GM12878 (cell line): Measurements from ENCODE around the gene OTC. TPM values are rescaled to one million over a fixed set of nuclear protein-coding genes. Genes with fewer than 3 reads are reported as not detected.

ENCODE experiments used
- ATAC-seq: fragments of 200-7000 bp; cut with Tn5 transposase; 3 replicates; pipeline ENCODE4 v1.9.1; 2020; ENCODE audit warnings: mild to moderate bottlenecking, moderate library complexity
- BruUV-seq: library from RNA; stranded (reverse); fragments of 400-500 nt; replicated peaks from 2 replicates; lab custom pipeline; 2021; lab: Mats Ljungman, UMichigan
- CTCF ChIA-PET: fragments of 300-600 bp; sonication (Branson Sonifier 250); formaldehyde crosslinking; extraction: SDS; loops from one replicate; lab custom pipeline; 2021; ENCODE audit warnings: inconsistent platforms; lab: Yijun Ruan, JAX
- POLR2A ChIA-PET: fragments of 350-600 bp; formaldehyde crosslinking; extraction: SDS; loops from one replicate; lab custom pipeline; 2021; ENCODE audit warnings: inconsistent platforms; lab: Charles Lee
- RAD21 ChIA-PET: fragments of 300-600 bp; sonication (Branson Sonifier 250); formaldehyde crosslinking; loops from one replicate; lab custom pipeline; 2023; ENCODE audit warnings: antibody characterized with exemption; ENCODE audit not compliant: unreplicated experiment; lab: Charles Lee
- SMC1A ChIA-PET: fragments of 300-600 bp; sonication (Branson Sonifier 250); formaldehyde crosslinking; loops from one replicate; lab custom pipeline; 2023; ENCODE audit not compliant: unreplicated experiment, uncharacterized antibody; lab: Charles Lee
- DNase-seq: peaks from one replicate; pipeline ENCODE4 v3.0.0-alpha.2; 2011; ENCODE audit warnings: low read depth, low spot score
- FAIRE-seq: peaks from 3 replicates; lab custom pipeline; 2011; peaks lifted over from hg19 to GRCh38; lab: Jason Lieb, UNC
- H2AFZ ChIP-seq: 2 replicates; pipeline ENCODE4 v1.6.0; 2011; ENCODE audit warnings: low read depth, low read length, control low read depth; ENCODE audit not compliant: control insufficient read depth
- H3K27ac ChIP-seq: 2 replicates; pipeline ENCODE4 v1.5.1; 2011; ENCODE audit warnings: control low read depth; ENCODE audit not compliant: control insufficient read depth, insufficient read depth
- H3K27me3 ChIP-seq, 2 experiments: replicated peaks in 1 of 2; 2 replicates each; pipeline versions ENCODE4 v1.6.0 to v1.6.1; 2011; ENCODE audit warnings: low read length in 1 of 2; ENCODE audit not compliant: control insufficient read depth in 2 of 2, insufficient read depth in 2 of 2
- H3K36me3 ChIP-seq, 2 experiments: 2 replicates each; pipeline ENCODE4 v1.5.1; 2011; ENCODE audit warnings: low read length in 1 of 2; ENCODE audit not compliant: control insufficient read depth in 2 of 2, insufficient read depth in 2 of 2
- H3K4me1 ChIP-seq: 2 replicates; pipeline ENCODE4 v1.6.1; 2011; ENCODE audit warnings: mild to moderate bottlenecking, low read length, moderate library complexity, mixed read lengths; ENCODE audit not compliant: control insufficient read depth, insufficient read depth
- H3K4me2 ChIP-seq: 2 replicates; pipeline ENCODE4 v1.6.0; 2011; ENCODE audit warnings: control low read depth; ENCODE audit not compliant: control insufficient read depth, insufficient read depth
- H3K4me3 ChIP-seq: fragments of 200-600 bp; sonication (generic); 2 replicates; pipeline ENCODE4 v1.5.1; 2016
- H3K79me2 ChIP-seq: 2 replicates; pipeline ENCODE4 v1.6.0; 2011; ENCODE audit warnings: low read length; ENCODE audit not compliant: control insufficient read depth, insufficient read depth
- H3K9ac ChIP-seq: 2 replicates; pipeline ENCODE4 v1.8.0; 2011; ENCODE audit warnings: low read length, control low read depth, mixed read lengths; ENCODE audit not compliant: control insufficient read depth, insufficient read depth
- H3K9me3 ChIP-seq: replicated peaks from 3 replicates; pipeline ENCODE4 v1.5.1; 2011; ENCODE audit warnings: mild to moderate bottlenecking, low read length; ENCODE audit not compliant: control insufficient read depth, insufficient read depth
- H4K20me1 ChIP-seq: 2 replicates; pipeline ENCODE4 v1.6.0; 2011; ENCODE audit not compliant: control insufficient read depth, insufficient read depth
- ATF7 ChIP-seq: fragments of 450-650 bp; IDR thresholded peaks from 2 replicates; pipeline ENCODE4 v1.6.1; 2016; ENCODE audit warnings: low read depth, mild to moderate bottlenecking
- ETV6 ChIP-seq, 2 experiments: fragments of 450-650 bp in 1 of 2; IDR thresholded peaks in 1 of 2; conservative IDR thresholded peaks in 1 of 2; 2 replicates each; pipeline ENCODE4 v1.6.1; 2014; ENCODE audit warnings: antibody characterized with exemption in 1 of 2, borderline replicate concordance in 1 of 2, low read depth in 1 of 2, mild to moderate bottlenecking in 1 of 2, moderate library complexity in 1 of 2
- FOXM1 ChIP-seq: IDR thresholded peaks from 2 replicates; pipeline ENCODE4 v1.6.1; 2012; ENCODE audit warnings: low read depth, mild to moderate bottlenecking, inconsistent platforms, low read length, moderate library complexity
- NFIC ChIP-seq: IDR thresholded peaks from 2 replicates; pipeline ENCODE4 v1.6.1; 2012; ENCODE audit warnings: low read depth, mild to moderate bottlenecking, inconsistent platforms, low read length, moderate library complexity
- RFX5 ChIP-seq: IDR thresholded peaks from 2 replicates; pipeline ENCODE4 v1.6.1; 2011; ENCODE audit warnings: low read depth, low read length, improper control_type of control experiment
- SIX5 ChIP-seq: IDR thresholded peaks from 2 replicates; pipeline ENCODE4 v1.6.1; 2011; ENCODE audit warnings: mild to moderate bottlenecking, low read depth, low read length, moderate library complexity; ENCODE audit not compliant: severe bottlenecking
- TCF3 ChIP-seq: IDR thresholded peaks from 2 replicates; pipeline ENCODE4 v1.6.1; 2012; ENCODE audit warnings: low read depth, mild to moderate bottlenecking, low read length, borderline replicate concordance; ENCODE audit not compliant: insufficient read depth
- in situ Hi-C: fragments of 300-500 bp; cut with MboI; formaldehyde crosslinking; loops from 9 replicates; pipeline ENCODE4 v1.14.3; 2018; ENCODE audit warnings: mixed read lengths
- intact Hi-C: fragments of 100-400 bp; cut with micrococcal nuclease; formaldehyde crosslinking; loops from one replicate; pipeline ENCODE4 v1.14.2; 2022; ENCODE audit not compliant: unreplicated experiment
- polyA plus RNA-seq, 11 experiments: library from polyadenylated mRNA; depleted of rRNA in 4 of 11; unstranded in 6 of 11; stranded (reverse) in 5 of 11; fragments of >200 nt; fragmentation: Nextera tagmentation in 4 of 11; fragmentation: Illumina TruSeq in 1 of 11; extraction: Ambion mirVana in 4 of 11; extraction: Trizol in 1 of 11; gene quantifications; 1 replicate in 1 of 11; 2 replicates in 10 of 11; pipeline versions ENCODE4 v1.2.1 to v1.2.3, GENCODE V29; 2011 to 2016; ENCODE audit warnings: inconsistent platforms in 2 of 11, missing spikeins in 2 of 11, low read depth in 1 of 11
- total RNA-seq, 4 experiments: library from RNA; depleted of rRNA in 3 of 4; stranded (reverse); fragments of >200 nt in 3 of 4; fragmentation: Illumina TruSeq in 1 of 4; extraction: Trizol in 1 of 4; gene quantifications; 2 replicates each; pipeline versions ENCODE4 v1.2.1 to v1.2.3, GENCODE V29; 2013 to 2021
- TF ChIP-seq, protein P1 (sequence below): fragments of 450-650 bp; conservative IDR thresholded peaks from 2 replicates; pipeline ENCODE4 v1.6.1; 2017; ENCODE audit warnings: mild to moderate bottlenecking, moderate library complexity

The OTC gene
- total and polyA plus RNA-seq, 10 of the 15 experiments (the other 5 are each of a cell fraction or from before 2014, with no cell fraction given), result not detected

DNA sequence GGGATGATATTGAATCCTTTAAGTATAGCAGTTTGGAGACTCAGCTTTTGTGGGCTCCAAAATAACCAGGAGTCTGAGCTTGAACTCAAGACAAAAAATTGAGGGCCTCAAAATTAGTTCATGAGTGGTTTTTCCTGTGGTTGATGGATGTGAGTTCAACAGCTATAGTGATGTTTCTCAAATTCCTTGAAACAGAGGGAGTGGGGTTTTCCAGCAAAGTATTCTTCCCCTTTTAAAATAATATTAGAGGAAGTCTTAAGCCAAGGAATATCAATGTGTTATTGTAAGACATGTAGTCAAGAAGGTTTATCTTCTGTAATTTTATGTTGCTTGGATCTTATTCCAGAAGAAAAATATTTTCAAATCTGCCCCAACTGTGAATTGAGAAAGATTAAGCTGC is 10.6 kb downstream of the OTC start:
- H3K4me1 ChIP-seq, result no peaks in the 10 kb centered on the region
- no peaks in the 10 kb centered on the region for H3K79me2 ChIP-seq
- ChIA-PET POLR2A (no interaction called here), CTCF (interaction anchor here (1.1 to 1.6 kb wide), 2 partner anchors 10 to 12 kb away, joined by 3 to 6 read pairs; partner anchors contain the start of gene OTC), SMC1A (no interaction called here), RAD21 (no interaction called here)
- no peak overlapping the region for H3K27ac ChIP-seq
- ATAC-seq (no peak), FAIRE-seq (no peak), DNase-seq (no peak)
- H3K9ac ChIP-seq, result no peak overlapping the region
- TF ChIP-seq ETV6 (conservative IDR thresholded peaks at IDR 0.05 in 1 of 2, IDR thresholded peaks at IDR 0.05 in 1 of 2; ENCODE audit: borderline replicate concordance in 1 of 2, low read depth in 1 of 2), result no peak
- TF ChIP-seq FOXM1, result no peak
- no peak for TF ChIP-seq NFIC
- TF ChIP-seq ATF7, result no peak
- no peak for TF ChIP-seq SIX5
- TF ChIP-seq RFX5, result no peak
- no peak for TF ChIP-seq TCF3
- TF ChIP-seq, protein P1, sequence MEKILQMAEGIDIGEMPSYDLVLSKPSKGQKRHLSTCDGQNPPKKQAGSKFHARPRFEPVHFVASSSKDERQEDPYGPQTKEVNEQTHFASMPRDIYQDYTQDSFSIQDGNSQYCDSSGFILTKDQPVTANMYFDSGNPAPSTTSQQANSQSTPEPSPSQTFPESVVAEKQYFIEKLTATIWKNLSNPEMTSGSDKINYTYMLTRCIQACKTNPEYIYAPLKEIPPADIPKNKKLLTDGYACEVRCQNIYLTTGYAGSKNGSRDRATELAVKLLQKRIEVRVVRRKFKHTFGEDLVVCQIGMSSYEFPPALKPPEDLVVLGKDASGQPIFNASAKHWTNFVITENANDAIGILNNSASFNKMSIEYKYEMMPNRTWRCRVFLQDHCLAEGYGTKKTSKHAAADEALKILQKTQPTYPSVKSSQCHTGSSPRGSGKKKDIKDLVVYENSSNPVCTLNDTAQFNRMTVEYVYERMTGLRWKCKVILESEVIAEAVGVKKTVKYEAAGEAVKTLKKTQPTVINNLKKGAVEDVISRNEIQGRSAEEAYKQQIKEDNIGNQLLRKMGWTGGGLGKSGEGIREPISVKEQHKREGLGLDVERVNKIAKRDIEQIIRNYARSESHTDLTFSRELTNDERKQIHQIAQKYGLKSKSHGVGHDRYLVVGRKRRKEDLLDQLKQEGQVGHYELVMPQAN, result no peak
- no peak overlapping the region for H3K4me3 ChIP-seq
- in situ Hi-C loops (no loop called here), intact Hi-C loops (no loop called here)
- H3K9me3 ChIP-seq, result no peaks in the 10 kb centered on the region
- no peak overlapping the region for H2AFZ ChIP-seq
- no peaks in the 10 kb centered on the region for H3K36me3 ChIP-seq
- H3K27me3 ChIP-seq, result no peaks in the 10 kb centered on the region
- no TSS peak for BruUV-seq
- no peaks in the 10 kb centered on the region for H4K20me1 ChIP-seq
- H3K4me2 ChIP-seq, result no peak overlapping the region
